ENCODE data around the gene LAMC2.

LAMC2 gene

DNA sequence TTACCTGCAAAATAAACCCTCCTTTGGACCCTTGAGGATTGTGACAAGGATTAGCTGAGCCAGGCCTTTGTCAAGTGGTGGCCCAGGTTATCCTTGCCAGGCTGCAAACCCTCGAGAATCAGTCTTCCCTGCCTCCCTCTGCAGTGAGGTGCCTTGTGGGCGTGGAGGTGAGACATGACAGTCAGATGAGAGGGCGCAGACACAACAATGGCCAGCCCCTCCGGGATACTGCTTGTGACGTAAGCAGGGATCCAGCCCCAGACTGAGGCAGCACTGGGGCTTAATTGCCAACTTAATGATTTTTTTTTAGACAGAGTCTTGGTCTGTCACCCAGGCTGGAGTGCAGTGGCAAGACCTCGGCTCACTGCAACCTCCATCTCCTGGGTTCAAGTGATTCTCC is 104.6 kb downstream of the LAMC2 start:
- TF ChIP-seq, protein P1, sequence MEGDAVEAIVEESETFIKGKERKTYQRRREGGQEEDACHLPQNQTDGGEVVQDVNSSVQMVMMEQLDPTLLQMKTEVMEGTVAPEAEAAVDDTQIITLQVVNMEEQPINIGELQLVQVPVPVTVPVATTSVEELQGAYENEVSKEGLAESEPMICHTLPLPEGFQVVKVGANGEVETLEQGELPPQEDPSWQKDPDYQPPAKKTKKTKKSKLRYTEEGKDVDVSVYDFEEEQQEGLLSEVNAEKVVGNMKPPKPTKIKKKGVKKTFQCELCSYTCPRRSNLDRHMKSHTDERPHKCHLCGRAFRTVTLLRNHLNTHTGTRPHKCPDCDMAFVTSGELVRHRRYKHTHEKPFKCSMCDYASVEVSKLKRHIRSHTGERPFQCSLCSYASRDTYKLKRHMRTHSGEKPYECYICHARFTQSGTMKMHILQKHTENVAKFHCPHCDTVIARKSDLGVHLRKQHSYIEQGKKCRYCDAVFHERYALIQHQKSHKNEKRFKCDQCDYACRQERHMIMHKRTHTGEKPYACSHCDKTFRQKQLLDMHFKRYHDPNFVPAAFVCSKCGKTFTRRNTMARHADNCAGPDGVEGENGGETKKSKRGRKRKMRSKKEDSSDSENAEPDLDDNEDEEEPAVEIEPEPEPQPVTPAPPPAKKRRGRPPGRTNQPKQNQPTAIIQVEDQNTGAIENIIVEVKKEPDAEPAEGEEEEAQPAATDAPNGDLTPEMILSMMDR (IDR thresholded peaks at IDR 0.05; ENCODE audit: extremely low read depth, insufficient read depth, missing control alignments): no peak
- in situ Hi-C loops (cut with MboI; ENCODE audit: low pct_unique_long_range_greater_than_20kb, low sequenced_read_pairs, unreplicated experiment): no loop called here

DNA sequence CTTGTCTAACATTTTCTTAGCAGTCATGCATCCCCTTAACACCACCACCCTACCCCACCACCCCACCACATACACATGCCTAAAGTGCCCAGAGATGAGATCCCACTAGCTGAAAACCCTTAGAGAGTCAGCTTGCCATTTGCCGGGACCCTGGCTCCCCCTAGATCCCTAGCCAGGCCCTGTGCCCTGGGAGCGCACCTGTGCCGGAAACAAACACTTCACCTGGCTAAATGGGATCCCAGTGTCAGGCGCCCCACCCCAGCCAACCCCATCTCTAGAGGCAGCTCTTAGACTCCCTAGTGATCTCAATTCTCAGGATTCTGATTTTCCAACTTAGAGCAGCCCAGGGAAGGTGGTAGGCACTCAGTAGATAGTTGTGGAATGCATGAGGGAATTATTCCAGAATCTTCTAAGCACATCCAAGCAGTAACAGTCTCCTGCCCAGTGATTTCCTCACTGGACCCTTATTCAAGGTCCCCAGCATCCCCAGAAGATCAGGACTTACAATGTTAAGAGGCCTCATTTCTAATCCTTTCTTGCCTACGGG is 105.2 kb downstream of the LAMC2 start:
- no peak for DNase-seq (ENCODE audit: low spot score)
- TF ChIP-seq, protein P1 (IDR thresholded peaks at IDR 0.05; ENCODE audit: extremely low read depth, insufficient read depth, missing control alignments): no peak
- in situ Hi-C loops (cut with MboI; ENCODE audit: low pct_unique_long_range_greater_than_20kb, low sequenced_read_pairs, unreplicated experiment): no loop called here

More for the DNA sequence above, 104.6 kb downstream of the LAMC2 start:
- no peak for DNase-seq (ENCODE audit: low spot score)

DNA sequence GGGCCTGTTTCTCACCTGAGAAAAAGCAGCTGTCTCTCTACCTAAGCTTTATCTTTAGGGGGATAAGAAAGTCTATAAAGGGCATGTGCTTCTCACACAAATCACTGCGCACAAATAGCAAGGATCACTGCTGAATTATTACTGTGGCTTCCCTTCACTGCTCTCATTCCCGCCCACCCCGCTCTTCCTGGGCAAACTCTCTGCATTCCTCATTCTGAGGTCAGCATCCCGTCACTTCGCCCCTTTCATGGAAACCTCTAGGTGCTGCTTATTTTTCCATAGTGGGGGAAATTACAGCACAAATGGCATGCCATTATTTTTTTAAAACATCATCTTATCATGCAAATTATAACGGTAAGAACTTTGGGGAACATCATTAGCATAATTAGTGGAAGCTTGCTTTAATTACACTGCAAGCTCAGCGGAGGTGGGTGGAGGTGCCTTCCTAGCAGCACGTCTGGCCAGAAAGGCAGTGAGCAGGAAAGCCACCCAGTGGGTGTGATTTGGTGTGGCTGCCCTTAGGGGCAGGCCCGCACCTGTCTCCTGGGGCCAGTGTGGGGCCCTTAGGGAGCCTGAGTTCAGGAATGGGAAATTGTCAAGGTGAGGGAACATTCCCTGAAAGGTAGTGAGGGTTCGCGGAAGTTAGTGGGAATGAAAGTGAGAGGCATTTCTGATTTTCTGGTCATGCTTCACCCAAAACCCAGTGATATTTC is 105.9 kb downstream of the LAMC2 start:
- DNase-seq (ENCODE audit: low spot score): no peak
- in situ Hi-C loops (cut with MboI; ENCODE audit: low pct_unique_long_range_greater_than_20kb, low sequenced_read_pairs, unreplicated experiment): no loop called here
- TF ChIP-seq, protein P1 (IDR thresholded peaks at IDR 0.05; ENCODE audit: extremely low read depth, insufficient read depth, missing control alignments): no peak

DNA sequence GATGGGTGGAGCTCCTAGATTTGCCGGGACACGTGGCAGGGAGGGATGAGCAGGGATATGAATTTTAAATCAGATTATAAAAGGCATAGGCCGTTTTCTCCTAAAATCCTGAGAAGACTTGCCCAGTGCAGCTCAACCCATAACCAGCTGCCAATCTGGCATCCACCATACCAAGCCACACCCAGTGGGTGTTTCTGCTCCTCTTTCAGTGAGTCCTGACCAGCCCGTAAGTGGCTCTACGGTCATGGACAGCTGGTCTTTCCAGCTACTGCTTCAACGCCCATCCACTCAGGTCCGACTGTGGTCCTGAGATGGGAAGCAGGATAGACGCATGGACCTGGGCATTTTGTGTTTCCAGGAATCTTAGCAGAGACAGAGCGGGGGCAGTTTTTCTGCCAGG is 107.2 kb downstream of the LAMC2 start:
- in situ Hi-C loops (cut with MboI; ENCODE audit: low pct_unique_long_range_greater_than_20kb, low sequenced_read_pairs, unreplicated experiment): no loop called here
- TF ChIP-seq, protein P1 (IDR thresholded peaks at IDR 0.05; ENCODE audit: extremely low read depth, insufficient read depth, missing control alignments): no peak
- no peak for DNase-seq (ENCODE audit: low spot score)

DNA sequence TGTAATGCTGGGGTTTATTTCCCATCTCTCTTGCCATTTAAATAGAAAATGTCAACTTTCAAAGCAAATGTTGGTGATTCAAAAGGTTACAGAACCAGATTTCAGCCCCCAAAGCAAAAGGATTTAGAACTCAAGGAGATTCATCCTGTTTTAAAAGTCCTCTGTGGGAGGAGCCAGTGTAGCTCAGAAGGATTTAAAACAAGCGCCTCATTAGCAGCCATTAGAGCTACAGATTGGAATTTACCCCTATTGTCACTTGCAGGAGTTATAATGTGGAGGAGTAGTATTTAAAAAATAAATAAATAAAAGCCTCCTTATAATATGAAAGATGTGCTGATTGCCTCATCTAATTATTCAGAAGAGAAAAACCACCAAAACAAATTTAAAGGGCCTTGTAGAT is 107.8 kb downstream of the LAMC2 start:
- DNase-seq (ENCODE audit: low spot score): no peak
- in situ Hi-C loops (cut with MboI; ENCODE audit: low pct_unique_long_range_greater_than_20kb, low sequenced_read_pairs, unreplicated experiment): no loop called here
- TF ChIP-seq, protein P1 (IDR thresholded peaks at IDR 0.05; ENCODE audit: extremely low read depth, insufficient read depth, missing control alignments): no peak
